ENCODE data around the gene CBX4. TPM values are rescaled to one million over a fixed set of nuclear protein-coding genes. Genes with fewer than 3 reads are reported as not detected.

CBX4 gene
- total RNA-seq, 1 donor from 2014 or later = 20.6 TPM

GRCh38 chr17:79790805-79791734 is 48.2 kb downstream of the CBX4 start:
- intact Hi-C loops (cut with DNase I) = no loop called here
- no peak overlapping the region for H3K4me3 ChIP-seq

GRCh38 chr17:79789943-79790804 is 49.1 kb downstream of the CBX4 start:
- intact Hi-C loops (cut with DNase I) = no loop called here
- H3K4me1 ChIP-seq = peaks cover 46% of the 10 kb centered on the region
- H3K9me3 ChIP-seq = no peaks in the 10 kb centered on the region
- DNase-seq = peak; percentile 73
- no peak overlapping the region for H3K4me3 ChIP-seq
- peaks cover 80% of the 10 kb centered on the region for H3K27me3 ChIP-seq (ENCODE audit: low read depth)
- TF ChIP-seq CTCF (IDR thresholded peaks at IDR 0.05) = peak; percentile 84
- peak; percentile 78 to 85 for ATAC-seq
- H3K36me3 ChIP-seq = peaks cover 8% of the 10 kb centered on the region
- H3K27ac ChIP-seq = no peak overlapping the region

More at GRCh38 chr17:79790805-79791734, 48.2 kb downstream of the CBX4 start:
- Histone ChIP-seq H3K4me1 (peaks cover 50% of the 10 kb centered on the region), H3K9me3 (no peaks in the 10 kb centered on the region), H3K27me3 (ENCODE audit: low read depth) (peaks cover 72% of the 10 kb centered on the region), H3K36me3 (peaks cover 11% of the 10 kb centered on the region), H3K27ac (no peak overlapping the region)
- ATAC-seq (peak in 1 of 2 donors; percentile 1), DNase-seq (peak; percentile 38)
- no peak for TF ChIP-seq CTCF (IDR thresholded peaks at IDR 0.05)

- no peak for TF ChIP-seq CTCF (IDR thresholded peaks at IDR 0.05)
- Histone ChIP-seq H3K9me3 (no peaks in the 10 kb centered on the region), H3K36me3 (no peaks in the 10 kb centered on the region), H3K27me3 (ENCODE audit: low read depth) (peaks cover 88% of the 10 kb centered on the region), H3K4me3 (no peak overlapping the region), H3K27ac (no peak overlapping the region), H3K4me1 (peaks cover 46% of the 10 kb centered on the region)
- intact Hi-C loops (cut with DNase I) = no loop called here
- peak; percentile 45 for DNase-seq
- ATAC-seq = peak in 1 of 2 donors; percentile 18
Observed at GRCh38 chr17:79788989-79789942, 50.0 kb downstream of the CBX4 start.

GRCh38 chr17:79788455-79788854 is 50.8 kb downstream of the CBX4 start:
- DNase-seq = peak; percentile 6
- intact Hi-C loops (cut with DNase I) = no loop called here
- ATAC-seq = no peak
- Histone ChIP-seq H3K9me3 (no peaks in the 10 kb centered on the region), H3K4me1 (peaks cover 43% of the 10 kb centered on the region), H3K27me3 (ENCODE audit: low read depth) (peaks cover 94% of the 10 kb centered on the region), H3K4me3 (no peak overlapping the region), H3K27ac (no peak overlapping the region), H3K36me3 (no peaks in the 10 kb centered on the region)
- TF ChIP-seq CTCF (IDR thresholded peaks at IDR 0.05) = no peak
